ENCODE results near the gene BLNK.

DNA sequence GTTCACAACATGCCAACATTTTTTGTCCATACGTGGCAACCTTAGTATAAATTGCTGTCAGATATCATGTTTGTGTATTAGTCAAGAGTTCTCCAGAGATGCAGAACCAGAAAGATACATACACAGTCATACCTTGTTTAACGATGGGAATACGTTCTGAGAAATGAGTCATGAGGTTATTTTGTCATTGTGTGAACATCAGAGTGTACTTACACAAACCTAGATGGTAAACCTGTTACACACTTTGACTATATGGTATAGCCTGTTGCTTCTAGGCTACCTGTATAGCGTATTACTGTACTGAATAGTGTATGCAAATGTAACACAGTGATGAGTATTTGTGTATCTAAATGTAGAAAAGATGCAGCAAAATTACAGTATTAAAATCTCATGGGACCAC is 118.9 kb downstream of the BLNK start:
- TF ChIP-seq, protein P1, sequence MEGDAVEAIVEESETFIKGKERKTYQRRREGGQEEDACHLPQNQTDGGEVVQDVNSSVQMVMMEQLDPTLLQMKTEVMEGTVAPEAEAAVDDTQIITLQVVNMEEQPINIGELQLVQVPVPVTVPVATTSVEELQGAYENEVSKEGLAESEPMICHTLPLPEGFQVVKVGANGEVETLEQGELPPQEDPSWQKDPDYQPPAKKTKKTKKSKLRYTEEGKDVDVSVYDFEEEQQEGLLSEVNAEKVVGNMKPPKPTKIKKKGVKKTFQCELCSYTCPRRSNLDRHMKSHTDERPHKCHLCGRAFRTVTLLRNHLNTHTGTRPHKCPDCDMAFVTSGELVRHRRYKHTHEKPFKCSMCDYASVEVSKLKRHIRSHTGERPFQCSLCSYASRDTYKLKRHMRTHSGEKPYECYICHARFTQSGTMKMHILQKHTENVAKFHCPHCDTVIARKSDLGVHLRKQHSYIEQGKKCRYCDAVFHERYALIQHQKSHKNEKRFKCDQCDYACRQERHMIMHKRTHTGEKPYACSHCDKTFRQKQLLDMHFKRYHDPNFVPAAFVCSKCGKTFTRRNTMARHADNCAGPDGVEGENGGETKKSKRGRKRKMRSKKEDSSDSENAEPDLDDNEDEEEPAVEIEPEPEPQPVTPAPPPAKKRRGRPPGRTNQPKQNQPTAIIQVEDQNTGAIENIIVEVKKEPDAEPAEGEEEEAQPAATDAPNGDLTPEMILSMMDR (IDR thresholded peaks at IDR 0.05): no peak
- TF ChIP-seq EP300 (IDR thresholded peaks at IDR 0.05) (no peak), POLR2A (IDR thresholded peaks at IDR 0.05) (no peak), POLR2AphosphoS5 (IDR thresholded peaks at IDR 0.05) (no peak)

All from upper lobe of left lung (tissue), 4 donors.